LNCAP (cell line): ENCODE data around the gene HS2ST1.

Source experiments
- TF ChIP-seq, protein P1 (sequence below): fragments of 450-650 bp; IDR thresholded peaks from 2 replicates; pipeline ENCODE4 v1.5.1; 2017; ENCODE audit warnings: mild to moderate bottlenecking

HS2ST1 gene

GRCh38 chr1:86975993-86976550 lies 61.6 kb downstream of the HS2ST1 start:
- TF ChIP-seq, protein P1, sequence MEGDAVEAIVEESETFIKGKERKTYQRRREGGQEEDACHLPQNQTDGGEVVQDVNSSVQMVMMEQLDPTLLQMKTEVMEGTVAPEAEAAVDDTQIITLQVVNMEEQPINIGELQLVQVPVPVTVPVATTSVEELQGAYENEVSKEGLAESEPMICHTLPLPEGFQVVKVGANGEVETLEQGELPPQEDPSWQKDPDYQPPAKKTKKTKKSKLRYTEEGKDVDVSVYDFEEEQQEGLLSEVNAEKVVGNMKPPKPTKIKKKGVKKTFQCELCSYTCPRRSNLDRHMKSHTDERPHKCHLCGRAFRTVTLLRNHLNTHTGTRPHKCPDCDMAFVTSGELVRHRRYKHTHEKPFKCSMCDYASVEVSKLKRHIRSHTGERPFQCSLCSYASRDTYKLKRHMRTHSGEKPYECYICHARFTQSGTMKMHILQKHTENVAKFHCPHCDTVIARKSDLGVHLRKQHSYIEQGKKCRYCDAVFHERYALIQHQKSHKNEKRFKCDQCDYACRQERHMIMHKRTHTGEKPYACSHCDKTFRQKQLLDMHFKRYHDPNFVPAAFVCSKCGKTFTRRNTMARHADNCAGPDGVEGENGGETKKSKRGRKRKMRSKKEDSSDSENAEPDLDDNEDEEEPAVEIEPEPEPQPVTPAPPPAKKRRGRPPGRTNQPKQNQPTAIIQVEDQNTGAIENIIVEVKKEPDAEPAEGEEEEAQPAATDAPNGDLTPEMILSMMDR = no peak

DNA sequence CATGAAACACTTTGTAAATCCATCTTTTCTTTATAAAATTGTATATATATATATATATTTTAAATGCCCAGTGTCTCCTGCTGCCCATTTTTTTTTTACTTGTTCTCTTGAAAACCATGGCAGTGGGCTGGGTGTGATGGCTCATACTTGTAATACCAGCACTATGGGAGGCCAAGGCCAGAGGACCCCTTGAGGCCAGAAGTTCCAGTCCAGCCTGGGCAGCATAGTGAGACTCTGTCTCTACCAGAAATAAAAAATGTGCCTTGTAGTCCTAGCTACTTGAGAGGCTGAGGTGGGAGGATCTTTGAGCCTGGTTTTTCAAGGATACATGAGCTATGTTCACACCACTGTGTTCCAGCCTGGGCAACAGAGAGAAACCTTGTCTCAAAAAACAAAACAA lies 62.2 kb downstream of the HS2ST1 start:
- TF ChIP-seq, protein P1 = no peak

DNA sequence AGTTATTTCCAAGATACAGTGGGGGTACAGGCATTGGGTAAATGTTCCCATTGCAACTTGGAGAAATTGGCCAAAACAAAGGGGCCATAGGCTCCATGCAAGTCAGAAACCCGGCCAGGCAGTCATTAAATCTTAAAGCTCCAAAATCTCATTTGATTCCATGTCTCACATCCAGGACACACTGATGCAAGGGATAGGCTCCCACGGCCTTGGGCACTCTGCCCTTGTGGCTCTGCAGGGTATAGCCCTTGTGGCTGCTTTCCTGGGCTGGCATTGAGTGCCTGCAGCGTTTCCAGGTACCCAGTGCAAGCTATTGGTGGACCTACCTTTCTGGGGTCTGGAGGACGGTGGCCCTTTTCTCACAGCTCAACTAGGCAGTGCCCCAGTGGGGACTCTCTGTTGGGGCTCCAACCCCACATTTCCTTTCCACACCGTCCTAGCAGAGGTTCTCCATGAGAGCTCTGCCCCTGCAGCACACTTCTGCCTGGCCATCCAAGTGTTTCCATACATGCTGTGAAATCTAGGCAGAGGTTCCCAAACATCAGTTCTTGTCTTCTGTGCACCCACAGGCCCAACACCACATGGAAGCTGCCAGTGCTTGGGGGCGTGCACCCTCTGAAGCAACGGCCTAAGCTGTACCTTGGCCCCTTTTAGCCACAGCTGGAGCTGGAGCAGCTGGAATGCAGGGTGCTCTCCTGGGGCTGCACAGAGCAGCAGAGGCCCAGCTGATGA lies 67.2 kb downstream of the HS2ST1 start:
- TF ChIP-seq, protein P1 = no peak

DNA sequence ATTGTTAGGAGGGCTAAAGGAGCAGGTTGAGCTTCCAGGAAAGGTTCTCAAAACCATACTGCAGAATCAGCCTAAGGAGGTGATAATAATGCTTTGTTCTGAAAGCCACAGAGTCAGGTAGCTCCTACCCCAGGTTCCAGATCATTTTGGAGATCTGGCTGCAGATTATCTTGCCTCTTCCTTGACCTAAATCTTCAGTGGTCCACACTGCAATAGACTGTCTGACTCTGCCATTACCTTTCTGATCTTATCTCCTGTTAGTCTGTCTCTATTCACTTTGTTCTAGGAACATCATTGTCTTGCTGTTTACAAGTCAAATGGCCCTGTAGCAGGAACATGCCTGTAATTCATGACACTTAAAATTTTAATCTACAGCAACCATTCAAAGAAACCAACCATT lies 73.0 kb downstream of the HS2ST1 start:
- TF ChIP-seq, protein P1 = no peak

DNA sequence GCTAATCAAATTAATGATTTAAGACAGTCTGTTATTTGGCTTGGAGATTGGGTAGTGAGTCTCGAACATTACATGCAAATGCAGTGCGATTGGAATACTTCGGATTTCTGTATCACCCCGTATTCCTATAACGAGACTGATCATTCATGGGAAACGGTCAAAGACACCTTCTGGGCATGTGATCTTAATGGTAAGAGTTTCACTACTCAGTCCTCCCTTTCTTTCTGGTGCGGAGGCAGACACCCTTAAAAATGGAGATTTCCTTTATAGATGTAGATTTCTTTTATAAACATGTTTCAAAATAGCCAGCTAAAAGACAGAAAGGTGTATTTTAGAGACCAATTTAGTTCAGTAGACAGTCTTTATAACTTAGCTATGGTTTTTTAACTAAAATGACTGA lies 74.4 kb downstream of the HS2ST1 start:
- TF ChIP-seq, protein P1 = no peak

GRCh38 chr1:86990826-86991225 lies 76.4 kb downstream of the HS2ST1 start:
- TF ChIP-seq, protein P1 = no peak

GRCh38 chr1:86991549-86992186 lies 77.2 kb downstream of the HS2ST1 start:
- TF ChIP-seq, protein P1 = no peak
